Lung (tissue), 12 donors: ENCODE measurements around the gene EDC4. TPM values are rescaled to one million over a fixed set of nuclear protein-coding genes. Genes with fewer than 3 reads are reported as not detected.
A peak's percentile ranks its signal among the peaks of the same experiment; 100 is the strongest.

Experiments
- ATAC-seq: fragments of 200-7000 bp; cut with Tn5 transposase; one replicate; pipeline ENCODE4 v1.9.1; 2020; ENCODE audit warnings: moderate number of reproducible peaks; ENCODE audit not compliant: insufficient read depth, low FRiP score
- DNase-seq, 3 donors: peaks; one replicate each; pipeline ENCODE4 v3.0.0-alpha.2; 2013 to 2017
- H3K27ac ChIP-seq, 2 donors: one replicate each; pipeline ENCODE4 v1.5.1; 2013; ENCODE audit warnings: mild to moderate bottlenecking in 2 of 2, moderate library complexity in 2 of 2, control low read depth in 1 of 2, inconsistent platforms in 1 of 2, low read depth in 1 of 2, low read length in 1 of 2
- H3K27me3 ChIP-seq, 3 donors: one replicate each; pipeline ENCODE4 v1.5.1; 2013; ENCODE audit warnings: low read length in 2 of 3; ENCODE audit not compliant: control insufficient read depth in 3 of 3, insufficient read depth in 3 of 3
- H3K36me3 ChIP-seq, 4 donors: one replicate each; pipeline ENCODE4 v1.5.1; 2013; ENCODE audit warnings: low read length in 4 of 4, mild to moderate bottlenecking in 1 of 4, moderate library complexity in 1 of 4; ENCODE audit not compliant: control insufficient read depth in 4 of 4, insufficient read depth in 4 of 4
- H3K4me1 ChIP-seq, 5 donors: one replicate each; pipeline ENCODE4 v1.5.1; 2013; ENCODE audit warnings: low read length in 5 of 5, mild to moderate bottlenecking in 2 of 5, moderate library complexity in 1 of 5; ENCODE audit not compliant: control insufficient read depth in 5 of 5, insufficient read depth in 5 of 5
- H3K4me3 ChIP-seq: one replicate; pipeline ENCODE4 v1.5.1; 2013; ENCODE audit warnings: mild to moderate bottlenecking, control low read depth, moderate library complexity
- H3K9ac ChIP-seq, 2 donors: one replicate each; pipeline ENCODE4 v1.5.1; 2013; ENCODE audit warnings: low read length in 2 of 2, control low read depth in 1 of 2; ENCODE audit not compliant: insufficient read depth in 1 of 2
- H3K9me3 ChIP-seq, 4 donors: one replicate each; pipeline ENCODE4 v1.5.1; 2013; ENCODE audit warnings: low read length in 3 of 4, mild to moderate bottlenecking in 1 of 4, moderate library complexity in 1 of 4; ENCODE audit not compliant: control insufficient read depth in 4 of 4, insufficient read depth in 3 of 4
- WGBS, 2 donors: extraction: QIAGEN DNeasy Blood & Tissue Kit; methylation state at CpG; one replicate each; pipeline ENCODE4 v1.1.7; 2013; 5-methylcytosine and 5-hydroxymethylcytosine counted together
- polyA plus RNA-seq, 2 donors: library from polyadenylated mRNA; stranded (reverse); fragments of 200-250 nt; gene quantifications; one replicate each; pipeline ENCODE4 v1.2.1, GENCODE V29; 2013
- total RNA-seq, 2 donors: library from RNA; depleted of rRNA in 1 of 2; stranded (reverse); fragments of >200 nt in 1 of 2; gene quantifications; one replicate each; pipeline ENCODE4 v1.2.1, GENCODE V29; 2014 to 2021
- TF ChIP-seq, protein P1 (sequence below): IDR thresholded peaks from 2 replicates; pipeline ENCODE4 v1.5.1; 2012; ENCODE audit warnings: mild to moderate bottlenecking; ENCODE audit errors: control extremely low read depth, extremely low read depth
- donor health status: control.
- donor health status: control.
- donor health status: Bipolar disorder and iron deficiency.
- donor health status: healthy.
- donor health status: DM: yes; HTN: yes; CAD: no.

The EDC4 gene
- total and polyA plus RNA-seq, 4 donors = 33.5 to 60.5 (median 39.5) TPM

DNA sequence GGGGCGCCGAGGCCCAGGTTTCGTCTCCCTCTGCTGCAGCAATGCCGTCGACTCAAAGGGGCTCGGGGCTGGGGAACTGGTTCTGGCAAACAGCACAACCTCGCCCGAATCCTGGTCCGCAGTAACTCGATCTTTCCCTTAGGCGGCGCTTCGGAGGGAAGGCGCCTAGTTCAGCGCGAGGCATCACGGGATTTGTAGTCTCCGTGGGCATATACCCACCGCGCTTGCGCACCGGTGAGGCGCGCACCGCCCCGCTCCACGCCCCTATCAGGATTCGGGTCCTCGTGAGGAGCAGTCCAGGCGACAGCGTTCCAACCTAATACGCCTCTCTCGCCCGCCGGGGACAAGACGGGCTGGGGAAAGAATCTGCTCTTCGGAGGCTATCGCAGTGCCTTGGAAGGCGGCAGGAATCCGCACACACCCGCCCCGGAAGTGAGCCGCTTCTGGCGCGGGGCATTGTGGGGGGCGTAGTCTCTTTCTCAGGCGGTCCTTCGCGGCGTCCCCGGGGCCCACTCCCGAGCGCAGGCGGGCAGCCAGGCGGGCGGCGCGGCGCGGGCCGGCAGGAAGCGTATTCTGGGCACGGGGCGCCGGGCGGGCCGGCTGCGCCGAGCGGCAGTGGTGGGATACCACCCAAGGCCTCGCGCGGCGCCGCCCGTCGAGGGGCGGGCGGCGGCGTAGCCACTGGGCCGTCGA lies 30.9 kb upstream of the EDC4 start, which contains the start of gene THAP11:
Gene THAP11, plus strand, starts transcription at position 505 of the 693 bp plus-strand sequence. CDS start 235 bp downstream, outside the sequence.
- ATAC-seq (peak; percentile 86), DNase-seq (peak; percentile 96 to 99 (median 97))
- Histone ChIP-seq H3K36me3 (peaks cover 0 to 6% (median 1%) of the 10 kb centered on the region in 4 donors), H3K4me3 (peak within 1 kb of the TSS; percentile 55), H3K4me1 (peaks cover 14 to 35% (median 17%) of the 10 kb centered on the region in 5 donors), H3K27ac (peak within 1 kb of the TSS; percentile 95 to 97), H3K9me3 (no peaks in the 10 kb centered on the region), H3K27me3 (no peaks in the 10 kb centered on the region), H3K9ac (peak within 1 kb of the TSS; percentile 52 to 97)
- WGBS, 2 donors = 1% methylated on average over 80 to 83 of the region's 83 CpGs
- TF ChIP-seq, protein P1, sequence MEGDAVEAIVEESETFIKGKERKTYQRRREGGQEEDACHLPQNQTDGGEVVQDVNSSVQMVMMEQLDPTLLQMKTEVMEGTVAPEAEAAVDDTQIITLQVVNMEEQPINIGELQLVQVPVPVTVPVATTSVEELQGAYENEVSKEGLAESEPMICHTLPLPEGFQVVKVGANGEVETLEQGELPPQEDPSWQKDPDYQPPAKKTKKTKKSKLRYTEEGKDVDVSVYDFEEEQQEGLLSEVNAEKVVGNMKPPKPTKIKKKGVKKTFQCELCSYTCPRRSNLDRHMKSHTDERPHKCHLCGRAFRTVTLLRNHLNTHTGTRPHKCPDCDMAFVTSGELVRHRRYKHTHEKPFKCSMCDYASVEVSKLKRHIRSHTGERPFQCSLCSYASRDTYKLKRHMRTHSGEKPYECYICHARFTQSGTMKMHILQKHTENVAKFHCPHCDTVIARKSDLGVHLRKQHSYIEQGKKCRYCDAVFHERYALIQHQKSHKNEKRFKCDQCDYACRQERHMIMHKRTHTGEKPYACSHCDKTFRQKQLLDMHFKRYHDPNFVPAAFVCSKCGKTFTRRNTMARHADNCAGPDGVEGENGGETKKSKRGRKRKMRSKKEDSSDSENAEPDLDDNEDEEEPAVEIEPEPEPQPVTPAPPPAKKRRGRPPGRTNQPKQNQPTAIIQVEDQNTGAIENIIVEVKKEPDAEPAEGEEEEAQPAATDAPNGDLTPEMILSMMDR = peak; percentile 92

DNA sequence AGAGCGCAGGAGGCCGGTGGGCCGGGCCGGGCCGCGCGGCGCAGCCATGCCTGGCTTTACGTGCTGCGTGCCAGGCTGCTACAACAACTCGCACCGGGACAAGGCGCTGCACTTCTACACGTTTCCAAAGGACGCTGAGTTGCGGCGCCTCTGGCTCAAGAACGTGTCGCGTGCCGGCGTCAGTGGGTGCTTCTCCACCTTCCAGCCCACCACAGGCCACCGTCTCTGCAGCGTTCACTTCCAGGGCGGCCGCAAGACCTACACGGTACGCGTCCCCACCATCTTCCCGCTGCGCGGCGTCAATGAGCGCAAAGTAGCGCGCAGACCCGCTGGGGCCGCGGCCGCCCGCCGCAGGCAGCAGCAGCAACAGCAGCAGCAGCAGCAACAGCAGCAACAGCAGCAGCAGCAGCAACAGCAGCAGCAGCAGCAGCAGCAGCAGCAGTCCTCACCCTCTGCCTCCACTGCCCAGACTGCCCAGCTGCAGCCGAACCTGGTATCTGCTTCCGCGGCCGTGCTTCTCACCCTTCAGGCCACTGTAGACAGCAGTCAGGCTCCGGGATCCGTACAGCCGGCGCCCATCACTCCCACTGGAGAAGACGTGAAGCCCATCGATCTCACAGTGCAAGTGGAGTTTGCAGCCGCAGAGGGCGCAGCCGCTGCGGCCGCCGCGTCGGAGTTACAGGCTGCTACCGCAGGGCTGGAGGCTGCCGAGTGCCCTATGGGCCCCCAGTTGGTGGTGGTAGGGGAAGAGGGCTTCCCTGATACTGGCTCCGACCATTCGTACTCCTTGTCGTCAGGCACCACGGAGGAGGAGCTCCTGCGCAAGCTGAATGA lies 30.1 kb upstream of the EDC4 start:
- H3K4me3 ChIP-seq = peak overlapping the region; percentile 55
- peak overlapping the region; percentile 34 to 77 for H3K9ac ChIP-seq
- H3K27ac ChIP-seq = peak overlapping the region; percentile 95 to 97
- H3K4me1 ChIP-seq = peaks cover 14 to 39% (median 17%) of the 10 kb centered on the region in 5 donors
- ATAC-seq = peak; percentile 0
- 0% methylated on average over 54 to 67 of the region's 67 CpGs for WGBS, 2 donors
- no peaks in the 10 kb centered on the region for H3K9me3 ChIP-seq
- H3K36me3 ChIP-seq = peaks cover 0 to 6% (median 1%) of the 10 kb centered on the region in 4 donors
- no peaks in the 10 kb centered on the region for H3K27me3 ChIP-seq
- TF ChIP-seq, protein P1 = peak; percentile 17
- DNase-seq = peak; percentile 57 to 74 (median 71)

DNA sequence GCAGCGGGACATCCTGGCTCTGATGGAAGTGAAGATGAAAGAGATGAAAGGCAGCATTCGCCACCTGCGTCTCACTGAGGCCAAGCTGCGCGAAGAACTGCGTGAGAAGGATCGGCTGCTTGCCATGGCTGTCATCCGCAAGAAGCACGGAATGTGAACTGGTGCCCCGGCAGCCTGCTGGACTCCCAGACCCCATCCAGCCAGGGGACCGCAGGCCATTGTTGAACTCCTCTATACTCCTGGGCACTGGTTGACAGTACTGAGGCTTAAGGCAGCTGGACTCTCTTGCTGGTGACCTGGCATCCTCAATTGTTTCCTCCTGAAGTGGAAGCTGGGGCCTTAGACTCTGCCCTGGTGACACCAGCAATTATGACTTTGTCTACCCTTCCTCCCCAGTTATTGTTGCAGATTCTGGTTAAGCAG lies 29.5 kb upstream of the EDC4 start:
- 9 to 15% methylated on average over 11 of the region's 11 CpGs for WGBS, 2 donors
- TF ChIP-seq, protein P1 = no peak

More for the DNA sequence above, 29.5 kb upstream of the EDC4 start:
- peak in 1 of 3 donors; percentile 24 for DNase-seq
- no peak for ATAC-seq
- Histone ChIP-seq H3K9ac (peak overlapping the region; percentile 34 to 77), H3K27me3 (no peaks in the 10 kb centered on the region), H3K4me1 (peaks cover 20 to 45% (median 22%) of the 10 kb centered on the region in 5 donors), H3K4me3 (peak overlapping the region; percentile 55), H3K9me3 (no peaks in the 10 kb centered on the region), H3K27ac (peak overlapping the region; percentile 43 to 95), H3K36me3 (peaks cover 0 to 6% (median 1%) of the 10 kb centered on the region in 4 donors)
